Measurements from ENCODE around the gene GPM6B.
"Not testable (repeated sequence)": the region's sequence is repeated elsewhere in the genome, so short reads cannot be mapped to it uniquely, and the experiment has no call there.

GPM6B gene

DNA sequence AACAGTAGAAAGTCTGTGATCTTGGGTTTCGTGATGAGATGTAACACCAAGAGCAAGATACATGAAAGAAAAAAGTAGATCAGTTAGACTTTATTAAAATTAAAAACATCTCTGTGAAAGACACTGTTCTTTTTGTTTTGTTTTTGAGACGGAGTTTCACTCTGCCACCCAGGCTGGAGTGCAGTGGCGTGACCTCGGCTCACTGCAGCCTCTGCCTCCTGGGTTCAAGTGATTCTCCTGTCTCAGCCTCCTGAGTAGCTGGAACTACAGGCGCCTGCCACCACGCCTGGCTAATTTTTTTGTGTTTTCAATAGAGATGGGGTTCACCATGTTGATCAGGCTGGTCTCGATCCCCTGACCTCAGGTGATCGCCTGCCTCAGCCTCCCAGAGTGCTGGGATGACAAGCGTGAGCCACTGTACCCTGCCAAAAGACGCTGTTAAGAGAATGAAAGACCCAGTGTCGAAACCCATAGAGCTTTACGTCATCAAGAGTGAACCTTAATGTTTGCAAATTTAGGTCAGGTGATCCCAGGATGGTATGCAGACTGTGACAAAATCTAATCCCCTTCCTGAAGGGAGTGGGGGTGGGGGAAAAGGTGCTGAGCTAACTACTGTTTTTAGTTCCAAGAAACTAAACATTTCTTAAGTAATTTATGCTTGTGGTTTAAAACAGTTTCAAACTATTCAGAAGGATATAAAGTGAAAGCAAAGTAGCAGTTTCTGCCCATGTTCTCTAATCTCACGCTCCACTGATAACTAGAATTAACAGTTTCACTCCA, 74.3 kb downstream of the GPM6B start:
- peaks cover 7% of the 10 kb centered on the region for H3K36me3 ChIP-seq (ENCODE audit: control insufficient read depth, insufficient read depth, low read length)
- H3K4me3 ChIP-seq (ENCODE audit: low read depth, low read length): no peak overlapping the region
- no peak overlapping the region for H3K9ac ChIP-seq (ENCODE audit: low read depth, low read length)
- no peaks in the 10 kb centered on the region for H3K9me3 ChIP-seq (ENCODE audit: control insufficient read depth, insufficient read depth, low read length)
- H3K27me3 ChIP-seq (ENCODE audit: control insufficient read depth, insufficient read depth, low read length): no peaks in the 10 kb centered on the region
- H3K4me1 ChIP-seq (ENCODE audit: control insufficient read depth, insufficient read depth, low read length): peaks cover 3% of the 10 kb centered on the region

GRCh38 chrX:13741695-13742094, 75.2 kb downstream of the GPM6B start:
- peaks cover 7% of the 10 kb centered on the region for H3K36me3 ChIP-seq (ENCODE audit: control insufficient read depth, insufficient read depth, low read length)
- H3K27me3 ChIP-seq (ENCODE audit: control insufficient read depth, insufficient read depth, low read length): no peaks in the 10 kb centered on the region
- no peaks in the 10 kb centered on the region for H3K9me3 ChIP-seq (ENCODE audit: control insufficient read depth, insufficient read depth, low read length)
- H3K4me3 ChIP-seq (ENCODE audit: low read depth, low read length): no peak overlapping the region
- H3K9ac ChIP-seq (ENCODE audit: low read depth, low read length): no peak overlapping the region
- peaks cover 3% of the 10 kb centered on the region for H3K4me1 ChIP-seq (ENCODE audit: control insufficient read depth, insufficient read depth, low read length)

DNA sequence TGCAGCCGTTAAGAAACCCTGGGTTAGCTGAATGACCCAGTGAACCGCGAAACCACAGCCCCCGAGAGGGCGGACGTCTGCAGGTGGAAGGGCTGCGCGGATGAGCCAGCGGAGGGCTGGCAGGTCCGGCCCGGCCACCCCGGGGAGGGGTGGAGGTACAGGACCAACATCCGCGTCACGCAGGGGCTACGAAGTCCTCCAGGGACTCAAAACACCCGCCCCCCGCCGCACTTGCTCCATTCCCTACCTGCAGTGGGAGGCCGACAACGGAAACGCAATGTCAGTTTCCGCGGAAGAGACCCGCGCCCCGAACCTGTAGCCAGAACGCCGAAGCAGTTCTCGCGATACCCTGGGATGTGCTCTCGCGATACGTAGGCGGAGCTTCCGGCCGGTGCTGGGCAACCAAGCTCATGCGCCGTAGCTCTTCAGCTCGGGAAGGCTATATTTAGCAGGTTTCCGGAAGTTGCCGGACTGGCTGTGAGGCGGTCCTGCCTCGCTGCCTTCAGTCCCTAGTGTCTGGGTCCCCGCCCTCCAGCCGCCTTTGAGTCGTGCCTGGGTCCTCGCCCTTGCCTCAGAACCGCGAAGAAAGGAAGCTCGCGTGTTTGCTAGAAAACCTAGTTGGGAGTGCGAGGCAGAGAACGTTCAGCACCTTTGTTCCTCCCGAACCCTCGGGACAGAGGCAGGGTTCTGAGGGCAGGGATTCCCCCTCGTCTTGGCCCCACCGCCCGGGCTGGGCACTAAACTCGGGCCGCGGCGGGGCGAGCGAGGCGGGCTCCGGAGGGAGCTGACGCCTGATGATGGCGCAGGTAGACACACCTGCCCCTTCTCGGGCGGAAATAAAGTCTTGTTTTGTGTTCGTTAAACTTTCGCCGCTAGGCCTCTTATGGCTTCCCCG, 82.4 kb downstream of the GPM6B start, which contains the start of the genes OFD1 and TRAPPC2:
Gene OFD1, plus strand, starts transcription at position 471 of the 895 bp plus-strand sequence. Its CDS starts 324 bp downstream, at position 795.
Gene TRAPPC2, minus strand, starts transcription at position 343 of the 895 bp plus-strand sequence. CDS start 14,657 bp downstream, outside the sequence.
- Histone ChIP-seq H3K9me3 (ENCODE audit: control insufficient read depth, insufficient read depth, low read length) (no peaks in the 10 kb centered on the region), H3K27me3 (ENCODE audit: control insufficient read depth, insufficient read depth, low read length) (no peaks in the 10 kb centered on the region), H3K36me3 (ENCODE audit: control insufficient read depth, insufficient read depth, low read length) (no peaks in the 10 kb centered on the region), H3K4me3 (ENCODE audit: low read depth, low read length) (peak within 1 kb of the TSS; percentile 72), H3K4me1 (ENCODE audit: control insufficient read depth, insufficient read depth, low read length) (peaks cover 8% of the 10 kb centered on the region), H3K9ac (ENCODE audit: low read depth, low read length) (peak within 1 kb of the TSS; percentile 88)

DNA sequence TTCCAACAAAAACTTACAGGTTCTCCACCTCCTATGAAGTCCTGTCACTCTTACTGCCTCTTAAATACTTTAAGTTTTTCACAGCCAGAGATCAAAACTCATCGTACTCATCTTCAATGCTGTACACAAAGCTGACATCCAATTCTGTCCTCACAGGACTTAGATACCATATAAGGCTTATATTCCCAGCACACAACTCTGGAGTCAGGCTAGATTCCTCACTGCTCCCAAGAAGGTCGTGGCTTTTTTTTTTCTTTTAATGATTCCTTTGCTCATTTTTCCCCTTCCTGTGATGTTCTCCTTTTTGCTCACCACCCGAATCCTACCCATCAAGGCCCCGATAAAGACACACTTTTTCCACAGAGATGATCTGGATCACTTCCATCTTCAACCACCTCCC, 83.4 kb downstream of the GPM6B start:
- H3K4me1 ChIP-seq (ENCODE audit: control insufficient read depth, insufficient read depth, low read length): peaks cover 8% of the 10 kb centered on the region
- no peaks in the 10 kb centered on the region for H3K9me3 ChIP-seq (ENCODE audit: control insufficient read depth, insufficient read depth, low read length)
- peak overlapping the region; percentile 72 for H3K4me3 ChIP-seq (ENCODE audit: low read depth, low read length)
- peak overlapping the region; percentile 62 for H3K9ac ChIP-seq (ENCODE audit: low read depth, low read length)
- no peaks in the 10 kb centered on the region for H3K36me3 ChIP-seq (ENCODE audit: control insufficient read depth, insufficient read depth, low read length)
- H3K27me3 ChIP-seq (ENCODE audit: control insufficient read depth, insufficient read depth, low read length): no peaks in the 10 kb centered on the region

GRCh38 chrX:13732246-13733067, 84.4 kb downstream of the GPM6B start:
- Histone ChIP-seq H3K9ac (ENCODE audit: low read depth, low read length) (no peak overlapping the region), H3K9me3 (ENCODE audit: control insufficient read depth, insufficient read depth, low read length) (no peaks in the 10 kb centered on the region), H3K27me3 (ENCODE audit: control insufficient read depth, insufficient read depth, low read length) (no peaks in the 10 kb centered on the region), H3K4me3 (ENCODE audit: low read depth, low read length) (no peak overlapping the region), H3K36me3 (ENCODE audit: control insufficient read depth, insufficient read depth, low read length) (no peaks in the 10 kb centered on the region), H3K4me1 (ENCODE audit: control insufficient read depth, insufficient read depth, low read length) (peaks cover 8% of the 10 kb centered on the region)

DNA sequence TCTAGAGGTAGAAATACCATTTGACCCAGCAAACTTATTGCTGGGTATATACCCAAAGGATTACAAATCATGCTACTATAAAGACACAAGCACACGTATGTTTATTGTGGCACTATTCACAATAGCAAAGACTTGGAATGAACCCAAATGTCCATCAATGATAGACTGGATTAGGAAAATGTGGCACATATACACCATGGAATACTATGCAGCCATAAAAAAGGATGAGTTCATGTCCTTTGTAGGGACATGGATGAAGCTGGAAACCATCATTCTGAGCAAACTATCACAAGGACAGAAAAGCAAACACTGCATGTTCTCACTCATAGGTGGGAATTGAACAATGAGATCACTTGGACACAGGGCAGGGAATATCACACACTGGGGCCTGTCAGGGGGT, 86.4 kb downstream of the GPM6B start:
- not testable (repeated sequence) for H3K36me3 ChIP-seq (ENCODE audit: control insufficient read depth, insufficient read depth, low read length); H3K9me3 ChIP-seq (ENCODE audit: control insufficient read depth, insufficient read depth, low read length); H3K27me3 ChIP-seq (ENCODE audit: control insufficient read depth, insufficient read depth, low read length); H3K9ac ChIP-seq (ENCODE audit: low read depth, low read length); H3K4me1 ChIP-seq (ENCODE audit: control insufficient read depth, insufficient read depth, low read length); H3K4me3 ChIP-seq (ENCODE audit: low read depth, low read length)

- not testable (repeated sequence) for H3K9me3 ChIP-seq (ENCODE audit: control insufficient read depth, insufficient read depth, low read length); H3K27me3 ChIP-seq (ENCODE audit: control insufficient read depth, insufficient read depth, low read length); H3K4me1 ChIP-seq (ENCODE audit: control insufficient read depth, insufficient read depth, low read length)
Observed at GRCh38 chrX:13726583-13726982, 90.3 kb downstream of the GPM6B start.

GRCh38 chrX:13724878-13725277, 92.0 kb downstream of the GPM6B start:
- not testable (repeated sequence) for H3K4me1 ChIP-seq (ENCODE audit: control insufficient read depth, insufficient read depth, low read length); H3K9ac ChIP-seq (ENCODE audit: low read depth, low read length); H3K36me3 ChIP-seq (ENCODE audit: control insufficient read depth, insufficient read depth, low read length); H3K27me3 ChIP-seq (ENCODE audit: control insufficient read depth, insufficient read depth, low read length); H3K9me3 ChIP-seq (ENCODE audit: control insufficient read depth, insufficient read depth, low read length); H3K4me3 ChIP-seq (ENCODE audit: low read depth, low read length)

More at GRCh38 chrX:13726583-13726982, 90.3 kb downstream of the GPM6B start:
- H3K4me3 ChIP-seq (ENCODE audit: low read depth, low read length); H3K36me3 ChIP-seq (ENCODE audit: control insufficient read depth, insufficient read depth, low read length); H3K9ac ChIP-seq (ENCODE audit: low read depth, low read length): not testable (repeated sequence)

GRCh38 chrX:13721819-13722519, 94.9 kb downstream of the GPM6B start:
- H3K36me3 ChIP-seq (ENCODE audit: control insufficient read depth, insufficient read depth, low read length): peaks cover 8% of the 10 kb centered on the region
- H3K27me3 ChIP-seq (ENCODE audit: control insufficient read depth, insufficient read depth, low read length): no peaks in the 10 kb centered on the region
- no peak overlapping the region for H3K9ac ChIP-seq (ENCODE audit: low read depth, low read length)
- H3K9me3 ChIP-seq (ENCODE audit: control insufficient read depth, insufficient read depth, low read length): no peaks in the 10 kb centered on the region
- H3K4me1 ChIP-seq (ENCODE audit: control insufficient read depth, insufficient read depth, low read length): peaks cover 2% of the 10 kb centered on the region
- H3K4me3 ChIP-seq (ENCODE audit: low read depth, low read length): no peak overlapping the region

GRCh38 chrX:13721371-13721770, 95.5 kb downstream of the GPM6B start:
- Histone ChIP-seq H3K4me3 (ENCODE audit: low read depth, low read length) (no peak overlapping the region), H3K9ac (ENCODE audit: low read depth, low read length) (no peak overlapping the region), H3K4me1 (ENCODE audit: control insufficient read depth, insufficient read depth, low read length) (peaks cover 2% of the 10 kb centered on the region), H3K36me3 (ENCODE audit: control insufficient read depth, insufficient read depth, low read length) (peaks cover 9% of the 10 kb centered on the region), H3K9me3 (ENCODE audit: control insufficient read depth, insufficient read depth, low read length) (no peaks in the 10 kb centered on the region), H3K27me3 (ENCODE audit: control insufficient read depth, insufficient read depth, low read length) (no peaks in the 10 kb centered on the region)

Data from iPS-15b (cell line).